ENCODE measurements around the gene ROBO2. TPM values are rescaled to one million over a fixed set of nuclear protein-coding genes. Genes with fewer than 3 reads are reported as not detected.

Gene ROBO2
- total RNA-seq, 1 donor from 2014 or later, result 0.20 TPM

GRCh38 chr3:77096966-77097890 is 57.3 kb downstream of the ROBO2 start:
- DNase-seq (ENCODE audit: low spot score), result no peak
- ATAC-seq, result no peak

- DNase-seq (ENCODE audit: low spot score) (no peak), ATAC-seq (no peak)
Measured at GRCh38 chr3:77102951-77103769, 63.3 kb downstream of the ROBO2 start.

- DNase-seq (ENCODE audit: low spot score) (no peak), ATAC-seq (no peak)
Measured at GRCh38 chr3:77122652-77123051, 82.8 kb downstream of the ROBO2 start.

GRCh38 chr3:77125966-77126365 is 86.1 kb downstream of the ROBO2 start:
- DNase-seq (ENCODE audit: low spot score) (no peak), ATAC-seq (no peak)

- DNase-seq (ENCODE audit: low spot score) (no peak), ATAC-seq (no peak)
Measured at GRCh38 chr3:77134769-77135168, 94.9 kb downstream of the ROBO2 start.

- ATAC-seq, result no peak
- no peak for DNase-seq (ENCODE audit: low spot score)
Measured at GRCh38 chr3:77137559-77137958, 97.7 kb downstream of the ROBO2 start.

GRCh38 chr3:77139624-77140023 is 99.7 kb downstream of the ROBO2 start:
- no peak for ATAC-seq
- no peak for DNase-seq (ENCODE audit: low spot score)

GRCh38 chr3:77141423-77141822 is 101.5 kb downstream of the ROBO2 start:
- ATAC-seq, result no peak
- DNase-seq (ENCODE audit: low spot score), result no peak

- no peak for ATAC-seq
- no peak for DNase-seq (ENCODE audit: low spot score)
Measured at GRCh38 chr3:77142578-77142977, 102.7 kb downstream of the ROBO2 start.

- ATAC-seq (no peak), DNase-seq (ENCODE audit: low spot score) (no peak)
Measured at GRCh38 chr3:77146004-77146403, 106.1 kb downstream of the ROBO2 start.

- ATAC-seq (no peak), DNase-seq (ENCODE audit: low spot score) (no peak)
Measured at GRCh38 chr3:77147836-77148578, 108.1 kb downstream of the ROBO2 start.

GRCh38 chr3:77149382-77149781 is 109.5 kb downstream of the ROBO2 start:
- DNase-seq (ENCODE audit: low spot score) (no peak), ATAC-seq (no peak)

- DNase-seq (ENCODE audit: low spot score) (no peak), ATAC-seq (no peak)
Measured at GRCh38 chr3:77150028-77150427, 110.1 kb downstream of the ROBO2 start.

- no peak for DNase-seq (ENCODE audit: low spot score)
- ATAC-seq, result no peak
Measured at GRCh38 chr3:77150759-77151158, 110.9 kb downstream of the ROBO2 start.

- ATAC-seq (peak; percentile 56), DNase-seq (ENCODE audit: low spot score) (no peak)
Measured at GRCh38 chr3:77158730-77159581, 119.1 kb downstream of the ROBO2 start.

- DNase-seq (ENCODE audit: low spot score) (no peak), ATAC-seq (no peak)
Measured at GRCh38 chr3:77160931-77161497, 121.1 kb downstream of the ROBO2 start.

- no peak for DNase-seq (ENCODE audit: low spot score)
- ATAC-seq, result no peak
Measured at GRCh38 chr3:77169823-77170222, 129.9 kb downstream of the ROBO2 start.

GRCh38 chr3:77171026-77171425 is 131.1 kb downstream of the ROBO2 start:
- ATAC-seq (no peak), DNase-seq (ENCODE audit: low spot score) (no peak)

- no peak for DNase-seq (ENCODE audit: low spot score)
- no peak for ATAC-seq
Measured at GRCh38 chr3:77179762-77180161, 139.9 kb downstream of the ROBO2 start.

GRCh38 chr3:77182341-77182740 is 142.4 kb downstream of the ROBO2 start:
- DNase-seq (ENCODE audit: low spot score) (no peak), ATAC-seq (no peak)

All from left lobe of liver (tissue), 2 donors.